HEK293 (cell line): ENCODE data around the gene ZNF397.

ENCODE experiments used
- TRIM28 ChIP-seq: IDR thresholded peaks from 2 replicates; pipeline ENCODE4 v1.6.1; 2011; ENCODE audit warnings: low read length, control low read depth, borderline replicate concordance
- TF ChIP-seq, protein P1 (sequence below): fragments of 450-650 bp; formaldehyde crosslinking; IDR thresholded peaks from 2 replicates; pipeline ENCODE4 v1.5.1; 2016; ENCODE audit warnings: missing biosample characterization, missing genetic modification characterization

DNA sequence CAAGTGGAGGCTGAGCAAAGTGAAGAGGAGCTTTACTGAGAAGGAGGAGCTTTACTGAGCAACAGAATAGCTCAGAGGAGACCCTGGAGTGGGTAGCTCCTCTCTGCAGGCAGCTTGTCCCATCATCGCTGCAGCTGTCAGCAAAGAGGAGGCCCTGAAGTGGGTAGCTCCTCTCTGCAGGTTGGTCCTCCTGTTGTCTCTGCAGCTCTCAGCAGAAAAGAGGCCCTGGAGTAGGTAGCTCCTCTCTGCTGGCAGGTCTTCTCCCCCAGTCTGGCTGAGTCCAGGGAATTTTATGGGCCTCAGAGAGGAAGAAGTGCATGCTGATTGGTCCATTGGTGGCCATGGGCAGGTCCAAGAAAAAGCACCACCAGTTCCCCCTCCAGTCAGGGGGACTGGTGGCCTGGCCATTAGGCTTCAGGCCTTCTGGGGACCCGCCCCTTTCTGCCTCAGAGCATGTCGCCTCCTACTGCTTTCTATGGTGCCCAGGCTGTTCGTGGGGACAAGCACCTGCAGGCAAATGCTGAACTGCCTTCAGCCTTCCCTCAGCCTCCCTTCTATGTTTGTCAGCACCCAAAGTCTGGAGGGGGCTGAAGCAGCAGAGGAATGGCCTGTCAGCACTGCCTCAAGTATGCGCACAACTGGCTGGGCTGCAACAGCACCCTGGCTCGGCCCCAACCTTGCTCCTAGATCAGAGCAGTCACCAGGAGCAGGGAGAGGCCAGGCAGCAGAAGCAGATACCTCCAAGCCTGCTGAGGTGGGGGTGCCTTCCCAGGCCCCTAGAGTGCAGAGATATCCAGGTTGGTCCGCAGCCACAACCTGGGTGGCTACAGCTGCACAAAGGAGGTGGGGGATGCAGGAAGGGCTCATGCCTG, 43.3 kb downstream of the ZNF397 start:
- TF ChIP-seq TRIM28 = peak; percentile 57; the same call in 1 of the 2 replicates
- TF ChIP-seq, protein P1, sequence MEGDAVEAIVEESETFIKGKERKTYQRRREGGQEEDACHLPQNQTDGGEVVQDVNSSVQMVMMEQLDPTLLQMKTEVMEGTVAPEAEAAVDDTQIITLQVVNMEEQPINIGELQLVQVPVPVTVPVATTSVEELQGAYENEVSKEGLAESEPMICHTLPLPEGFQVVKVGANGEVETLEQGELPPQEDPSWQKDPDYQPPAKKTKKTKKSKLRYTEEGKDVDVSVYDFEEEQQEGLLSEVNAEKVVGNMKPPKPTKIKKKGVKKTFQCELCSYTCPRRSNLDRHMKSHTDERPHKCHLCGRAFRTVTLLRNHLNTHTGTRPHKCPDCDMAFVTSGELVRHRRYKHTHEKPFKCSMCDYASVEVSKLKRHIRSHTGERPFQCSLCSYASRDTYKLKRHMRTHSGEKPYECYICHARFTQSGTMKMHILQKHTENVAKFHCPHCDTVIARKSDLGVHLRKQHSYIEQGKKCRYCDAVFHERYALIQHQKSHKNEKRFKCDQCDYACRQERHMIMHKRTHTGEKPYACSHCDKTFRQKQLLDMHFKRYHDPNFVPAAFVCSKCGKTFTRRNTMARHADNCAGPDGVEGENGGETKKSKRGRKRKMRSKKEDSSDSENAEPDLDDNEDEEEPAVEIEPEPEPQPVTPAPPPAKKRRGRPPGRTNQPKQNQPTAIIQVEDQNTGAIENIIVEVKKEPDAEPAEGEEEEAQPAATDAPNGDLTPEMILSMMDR (tag by site-specific recombination) = no peak
